Vagina (tissue), 2 donors: ENCODE data around the gene TBL3. TPM values are rescaled to one million over a fixed set of nuclear protein-coding genes. Genes with fewer than 3 reads are reported as not detected.

Source experiments
- DNase-seq, 2 donors: peaks; one replicate each; pipeline ENCODE4 v3.0.0-alpha.2; 2017; ENCODE audit errors: extremely low spot score in 2 of 2
- H3K27ac ChIP-seq: fragments of 200-600 bp; sonication (generic); one replicate; pipeline ENCODE4 v1.5.1; 2019
- H3K27me3 ChIP-seq: fragments of 200-600 bp; sonication (generic); one replicate; pipeline ENCODE4 v1.5.1; 2019
- H3K36me3 ChIP-seq, 2 donors: fragments of 200-600 bp; sonication (generic); one replicate each; pipeline ENCODE4 v1.5.1; 2017 to 2019
- H3K4me1 ChIP-seq: fragments of 200-600 bp; sonication (generic); one replicate; pipeline ENCODE4 v1.5.1; 2019
- H3K4me3 ChIP-seq, 2 donors: fragments of 200-600 bp; sonication (generic); 1 replicate in 1 of 2; 2 replicates in 1 of 2; pipeline ENCODE4 v1.5.1; 2016 to 2019
- H3K9me3 ChIP-seq: fragments of 200-600 bp; sonication (generic); one replicate; pipeline ENCODE4 v1.5.1; 2019
- CTCF ChIP-seq, 3 experiments: fragments of 450-650 bp in 2 of 3; fragments of 200-600 bp in 1 of 3; sonication (generic) in 1 of 3; IDR thresholded peaks; one replicate each; pipeline ENCODE4 v1.5.1; 2017 to 2019; ENCODE audit warnings: antibody characterized with exemption in 3 of 3, mild to moderate bottlenecking in 2 of 3, moderate library complexity in 2 of 3
- POLR2A ChIP-seq, 2 donors: fragments of 450-650 bp; IDR thresholded peaks; one replicate each; pipeline ENCODE4 v1.6.1; 2017; ENCODE audit warnings: antibody characterized with exemption in 2 of 2, mild to moderate bottlenecking in 2 of 2, moderate library complexity in 2 of 2
- POLR2AphosphoS5 ChIP-seq, 2 donors: sonication (generic); formaldehyde crosslinking; IDR thresholded peaks; one replicate each; pipeline ENCODE4 v1.9.0; 2017; ENCODE audit warnings: antibody characterized with exemption in 2 of 2, mild to moderate bottlenecking in 2 of 2, low read depth in 1 of 2; ENCODE audit not compliant: insufficient read depth in 1 of 2
- intact Hi-C: fragments of 100-400 bp; cut with DNase I; formaldehyde crosslinking; loops from one replicate; pipeline ENCODE4 v1.15.1; 2023
- total RNA-seq: library from RNA; depleted of rRNA; stranded (reverse); fragments of >200 nt; gene quantifications from one replicate; pipeline ENCODE4 v1.2.3, GENCODE V29; 2016

TBL3 gene
- total RNA-seq, 1 donor from 2014 or later: 44.2 TPM

GRCh38 chr16:1975432-1976215, 3.8 kb downstream of the TBL3 start:
- H3K27ac ChIP-seq: no peak overlapping the region
- no peak overlapping the region for H3K4me3 ChIP-seq
- intact Hi-C loops: no loop called here
- no peaks in the 10 kb centered on the region for H3K27me3 ChIP-seq
- H3K9me3 ChIP-seq: no peaks in the 10 kb centered on the region
- TF ChIP-seq CTCF (IDR thresholded peaks at IDR 0.05): no peak
- no peak for TF ChIP-seq POLR2AphosphoS5 (IDR thresholded peaks at IDR 0.05; ENCODE audit: insufficient read depth in 1 of 2, low read depth in 1 of 2)
- TF ChIP-seq POLR2A (IDR thresholded peaks at IDR 0.05): no peak
- DNase-seq: no peak
- H3K4me1 ChIP-seq: peaks cover 37% of the 10 kb centered on the region
- peaks cover 0 to 41% of the 10 kb centered on the region in 2 donors for H3K36me3 ChIP-seq

- H3K36me3 ChIP-seq: peaks cover 0 to 41% of the 10 kb centered on the region in 2 donors
- no peak overlapping the region for H3K27ac ChIP-seq
- H3K9me3 ChIP-seq: no peaks in the 10 kb centered on the region
- H3K4me1 ChIP-seq: peaks cover 31% of the 10 kb centered on the region
- no peak for DNase-seq
- no peaks in the 10 kb centered on the region for H3K27me3 ChIP-seq
- TF ChIP-seq CTCF (IDR thresholded peaks at IDR 0.05) (no peak), POLR2A (IDR thresholded peaks at IDR 0.05) (no peak), POLR2AphosphoS5 (IDR thresholded peaks at IDR 0.05; ENCODE audit: insufficient read depth in 1 of 2, low read depth in 1 of 2) (no peak)
- H3K4me3 ChIP-seq: no peak overlapping the region
- intact Hi-C loops: no loop called here
Measured at GRCh38 chr16:1976216-1976520, 4.3 kb downstream of the TBL3 start.

GRCh38 chr16:1976951-1977874, 5.4 kb downstream of the TBL3 start:
- DNase-seq: no peak
- Histone ChIP-seq H3K36me3 (peaks cover 0 to 41% of the 10 kb centered on the region in 2 donors), H3K27me3 (no peaks in the 10 kb centered on the region), H3K27ac (no peak overlapping the region), H3K9me3 (no peaks in the 10 kb centered on the region), H3K4me3 (no peak overlapping the region), H3K4me1 (peaks cover 27% of the 10 kb centered on the region)
- TF ChIP-seq POLR2AphosphoS5 (IDR thresholded peaks at IDR 0.05; ENCODE audit: insufficient read depth in 1 of 2, low read depth in 1 of 2) (no peak), POLR2A (IDR thresholded peaks at IDR 0.05) (no peak), CTCF (IDR thresholded peaks at IDR 0.05) (no peak)
- intact Hi-C loops: no loop called here

GRCh38 chr16:1977875-1978268, 6.0 kb downstream of the TBL3 start:
- Histone ChIP-seq H3K4me1 (peaks cover 21% of the 10 kb centered on the region), H3K27ac (no peak overlapping the region), H3K27me3 (no peaks in the 10 kb centered on the region), H3K9me3 (no peaks in the 10 kb centered on the region), H3K4me3 (no peak overlapping the region), H3K36me3 (peaks cover 0 to 41% of the 10 kb centered on the region in 2 donors)
- no peak for DNase-seq
- intact Hi-C loops: no loop called here
- no peak for TF ChIP-seq POLR2AphosphoS5 (IDR thresholded peaks at IDR 0.05; ENCODE audit: insufficient read depth in 1 of 2, low read depth in 1 of 2)
- no peak for TF ChIP-seq POLR2A (IDR thresholded peaks at IDR 0.05)
- no peak for TF ChIP-seq CTCF (IDR thresholded peaks at IDR 0.05)
